HG02870 (cell line): Measurements from ENCODE around the gene ZSCAN30.
A peak's percentile ranks its signal among the peaks of the same experiment; 100 is the strongest.

Source experiments
- ATAC-seq: cut with Tn5 transposase; IDR thresholded peaks from one replicate; pipeline ENCODE4 v1.9.1; 2021; ENCODE audit warnings: mild to moderate bottlenecking, moderate library complexity; ENCODE audit not compliant: unreplicated experiment

Gene ZSCAN30

GRCh38 chr18:35290094-35290735, at the start of gene ZSCAN30:
TSS of gene ZSCAN30 (minus strand) at chr18:35290229. CDS start at chr18:35264352, 25,877 bp downstream.
- peak; percentile 93 for ATAC-seq

GRCh38 chr18:35337286-35337685, 47.3 kb upstream of the ZSCAN30 start:
- no peak for ATAC-seq

- ATAC-seq: no peak
These were observed 45.8 kb upstream of the ZSCAN30 start for GRCh38 chr18:35335866-35336265.

GRCh38 chr18:35334821-35335220, 44.8 kb upstream of the ZSCAN30 start:
- no peak for ATAC-seq

- no peak for ATAC-seq
These were observed 44.2 kb upstream of the ZSCAN30 start for GRCh38 chr18:35334212-35334611.

- ATAC-seq: no peak
These were observed 41.5 kb upstream of the ZSCAN30 start for GRCh38 chr18:35331367-35332087.

GRCh38 chr18:35328868-35329267, 38.8 kb upstream of the ZSCAN30 start:
- ATAC-seq: no peak

- no peak for ATAC-seq
These were observed 36.8 kb upstream of the ZSCAN30 start for GRCh38 chr18:35326695-35327387.

GRCh38 chr18:35324926-35325655, 35.1 kb upstream of the ZSCAN30 start:
- no peak for ATAC-seq

- ATAC-seq: no peak
These were observed 32.7 kb upstream of the ZSCAN30 start for GRCh38 chr18:35322486-35323458.

- no peak for ATAC-seq
These were observed 21.5 kb upstream of the ZSCAN30 start for GRCh38 chr18:35311496-35311895.

- ATAC-seq: no peak
These were observed 16.7 kb upstream of the ZSCAN30 start for GRCh38 chr18:35306588-35307250.

- ATAC-seq: no peak
These were observed 13.6 kb upstream of the ZSCAN30 start for GRCh38 chr18:35303610-35304009.

GRCh38 chr18:35296060-35296459, 6.0 kb upstream of the ZSCAN30 start:
- no peak for ATAC-seq

- ATAC-seq: no peak
These were observed 1.1 kb upstream of the ZSCAN30 start for GRCh38 chr18:35291166-35291565.

- ATAC-seq: peak; percentile 31
These were observed 319 bp downstream of the ZSCAN30 start for GRCh38 chr18:35289727-35290093.

- no peak for ATAC-seq
These were observed 736 bp downstream of the ZSCAN30 start for GRCh38 chr18:35289293-35289692.

GRCh38 chr18:35284841-35285240, 5.2 kb downstream of the ZSCAN30 start:
- no peak for ATAC-seq

- no peak for ATAC-seq
These were observed 5.9 kb downstream of the ZSCAN30 start for GRCh38 chr18:35283923-35284794.
